Measurements from ENCODE around the gene ADAMTSL1. TPM values are rescaled to one million over a fixed set of nuclear protein-coding genes. Genes with fewer than 3 reads are reported as not detected.

Gene ADAMTSL1
- total and polyA plus RNA-seq, 2 donors (not counting 3 experiments of a cell fraction or from before 2014, with no cell fraction given), result 15.0 to 18.4 TPM

- H4K20me1 ChIP-seq (replicated peaks; ENCODE audit: control insufficient read depth, extremely low read depth, insufficient read depth, low read length), result no peaks in the 10 kb centered on the region
- no peaks in the 10 kb centered on the region for H3K9me1 ChIP-seq (replicated peaks; ENCODE audit: control insufficient read depth, extremely low read depth, insufficient read depth, low read length)
- no TSS peak for BruUV-seq (replicated peaks)
- H3K4me1 ChIP-seq (ENCODE audit: control insufficient read depth, extremely low read depth, insufficient read depth, low read length), result no peaks in the 10 kb centered on the region
- no peak overlapping the region for H3K27ac ChIP-seq (ENCODE audit: insufficient read depth, low read depth, low read length)
- no peak overlapping the region for H3K9ac ChIP-seq (replicated peaks; ENCODE audit: extremely low read depth, insufficient read depth, low read length)
- TF ChIP-seq FOS (IDR thresholded peaks at IDR 0.05; ENCODE audit: borderline replicate concordance, insufficient read depth, low read length) (no peak), MAX (IDR thresholded peaks at IDR 0.05; ENCODE audit: insufficient read depth, insufficient read length) (no peak), POLR2A (IDR thresholded peaks at IDR 0.05; ENCODE audit: low read depth, low read length) (no peak), GATA2 (IDR thresholded peaks at IDR 0.05; ENCODE audit: insufficient read depth, insufficient read length, low read depth, low read length) (no peak), CTCF (IDR thresholded peaks at IDR 0.05; ENCODE audit: extremely low read depth in 1 of 2, insufficient read depth in 1 of 2, low read depth in 1 of 2, low read length in 2 of 2) (no peak), JUN (IDR thresholded peaks at IDR 0.05; ENCODE audit: borderline replicate concordance, insufficient read depth, insufficient read length, low read depth) (no peak), POLR2AphosphoS5 (IDR thresholded peaks at IDR 0.05; ENCODE audit: insufficient read depth, low read depth, low read length) (no peak), EZH2 (IDR thresholded peaks at IDR 0.05; ENCODE audit: borderline replicate concordance, low read depth, low read length, severe bottlenecking) (no peak), MYC (IDR thresholded peaks at IDR 0.05; ENCODE audit: low read depth, low read length) (no peak)
- ChIA-PET CTCF (interaction anchor here (1.2 kb wide), 2 partner anchors 11 to 20 kb away, joined by 3 read pairs; no protein-coding TSS in a partner anchor), POLR2A (no interaction called here)
- H3K36me3 ChIP-seq (ENCODE audit: control insufficient read depth in 2 of 2, extremely low read depth in 1 of 2, insufficient read depth in 2 of 2, low read length in 2 of 2), result peaks cover 0 to 4% of the 10 kb centered on the region in 2 experiments
- no peak overlapping the region for H3K4me3 ChIP-seq (replicated peaks in 1 of 3; ENCODE audit: insufficient read depth in 1 of 3, low read depth in 1 of 3, low read length in 3 of 3)
- DNase-seq (ENCODE audit: low read depth, low spot score) (no peak), FAIRE-seq (no peak)
- H3K9me3 ChIP-seq (replicated peaks; ENCODE audit: control insufficient read depth, insufficient read depth, low read length), result no peaks in the 10 kb centered on the region
- intact Hi-C loops (cut with micrococcal nuclease) (no loop called here), dilution Hi-C loops (cut with MboI; ENCODE audit: extremely low pct_ligation_motif_present, low sequenced_read_pairs) (no loop called here)
- H3K4me2 ChIP-seq (ENCODE audit: insufficient read depth, low read length), result no peak overlapping the region
- no peaks in the 10 kb centered on the region for H3K27me3 ChIP-seq (ENCODE audit: control insufficient read depth in 2 of 2, insufficient read depth in 2 of 2, low read length in 2 of 2)
- H3K79me2 ChIP-seq (ENCODE audit: control insufficient read depth, insufficient read depth, low read length), result no peaks in the 10 kb centered on the region
- no peak overlapping the region for H2AFZ ChIP-seq (ENCODE audit: low read depth, low read length)
Measured at GRCh38 chr9:18766989-18767550, 293.1 kb downstream of the ADAMTSL1 start.
